ENCODE results near the gene ATXN7L3. TPM values are rescaled to one million over a fixed set of nuclear protein-coding genes. Genes with fewer than 3 reads are reported as not detected.

ATXN7L3 gene
- total RNA-seq, 4 donors from 2014 or later = 40.9 to 60.4 (median 52.7) TPM

DNA sequence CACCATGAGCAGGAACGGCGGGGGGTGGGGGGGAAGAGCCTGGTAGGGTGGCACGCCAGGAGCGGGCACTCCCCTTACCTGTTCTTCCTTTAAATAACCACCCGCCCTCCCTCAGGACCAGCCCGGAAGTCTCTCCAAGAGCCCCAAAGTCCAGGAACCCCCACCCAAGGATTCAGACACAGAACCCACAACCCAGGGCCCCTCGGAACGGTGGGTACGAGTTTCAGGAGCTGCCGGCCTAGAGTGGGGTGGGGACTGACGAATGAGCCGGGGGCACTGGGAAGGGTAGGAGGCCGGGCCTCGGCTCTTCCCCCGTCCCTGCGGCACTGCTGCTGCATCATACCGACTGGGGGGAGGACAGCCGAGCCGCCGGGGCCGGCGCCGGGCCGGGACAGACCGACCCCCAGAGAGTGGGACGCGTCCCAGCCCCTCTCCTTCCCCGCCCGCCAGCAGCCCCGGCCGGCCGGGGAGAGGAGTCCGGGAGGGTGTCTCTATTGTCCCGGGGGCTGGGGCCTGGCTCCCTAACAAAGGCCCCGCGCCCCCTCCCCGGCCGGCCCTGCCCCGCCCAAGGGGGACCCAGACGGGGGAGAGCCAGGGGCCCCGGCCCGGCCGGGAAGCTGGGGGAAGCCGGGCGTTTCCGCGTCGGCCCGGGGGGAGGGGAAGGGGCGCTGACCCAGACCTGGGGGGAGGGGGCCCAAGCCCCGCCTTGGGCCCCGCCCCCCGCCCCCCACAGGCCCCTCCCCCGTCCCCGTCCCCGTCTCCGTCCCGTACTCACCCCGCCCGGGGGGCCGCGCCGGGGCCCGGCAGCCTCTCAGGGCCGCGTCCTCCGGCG, 747 bp downstream of the ATXN7L3 start:
- 0 to 2% methylated on average over 2 to 20 of the region's 68 CpGs for WGBS, 2 donors
- no peaks in the 10 kb centered on the region for H3K27me3 ChIP-seq
- H3K36me3 ChIP-seq = peaks cover 5 to 36% (median 14%) of the 10 kb centered on the region in 3 donors
- H3K4me1 ChIP-seq = peaks cover 0 to 51% (median 13%) of the 10 kb centered on the region in 4 donors
- H3K4me3 ChIP-seq = peak overlapping the region; percentile 68 to 96 (median 83)
- TF ChIP-seq, protein P1, sequence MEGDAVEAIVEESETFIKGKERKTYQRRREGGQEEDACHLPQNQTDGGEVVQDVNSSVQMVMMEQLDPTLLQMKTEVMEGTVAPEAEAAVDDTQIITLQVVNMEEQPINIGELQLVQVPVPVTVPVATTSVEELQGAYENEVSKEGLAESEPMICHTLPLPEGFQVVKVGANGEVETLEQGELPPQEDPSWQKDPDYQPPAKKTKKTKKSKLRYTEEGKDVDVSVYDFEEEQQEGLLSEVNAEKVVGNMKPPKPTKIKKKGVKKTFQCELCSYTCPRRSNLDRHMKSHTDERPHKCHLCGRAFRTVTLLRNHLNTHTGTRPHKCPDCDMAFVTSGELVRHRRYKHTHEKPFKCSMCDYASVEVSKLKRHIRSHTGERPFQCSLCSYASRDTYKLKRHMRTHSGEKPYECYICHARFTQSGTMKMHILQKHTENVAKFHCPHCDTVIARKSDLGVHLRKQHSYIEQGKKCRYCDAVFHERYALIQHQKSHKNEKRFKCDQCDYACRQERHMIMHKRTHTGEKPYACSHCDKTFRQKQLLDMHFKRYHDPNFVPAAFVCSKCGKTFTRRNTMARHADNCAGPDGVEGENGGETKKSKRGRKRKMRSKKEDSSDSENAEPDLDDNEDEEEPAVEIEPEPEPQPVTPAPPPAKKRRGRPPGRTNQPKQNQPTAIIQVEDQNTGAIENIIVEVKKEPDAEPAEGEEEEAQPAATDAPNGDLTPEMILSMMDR (IDR thresholded peaks at IDR 0.05) = no peak
- TF ChIP-seq POLR2A (IDR thresholded peaks at IDR 0.05) (no peak), EP300 (IDR thresholded peaks at IDR 0.05) (no peak)
- no peak for DNase-seq (ENCODE audit: low spot score in 2 of 2)
- H3K27ac ChIP-seq = peak overlapping the region; percentile 95 to 99 (median 98)
- no peaks in the 10 kb centered on the region for H3K9me3 ChIP-seq

DNA sequence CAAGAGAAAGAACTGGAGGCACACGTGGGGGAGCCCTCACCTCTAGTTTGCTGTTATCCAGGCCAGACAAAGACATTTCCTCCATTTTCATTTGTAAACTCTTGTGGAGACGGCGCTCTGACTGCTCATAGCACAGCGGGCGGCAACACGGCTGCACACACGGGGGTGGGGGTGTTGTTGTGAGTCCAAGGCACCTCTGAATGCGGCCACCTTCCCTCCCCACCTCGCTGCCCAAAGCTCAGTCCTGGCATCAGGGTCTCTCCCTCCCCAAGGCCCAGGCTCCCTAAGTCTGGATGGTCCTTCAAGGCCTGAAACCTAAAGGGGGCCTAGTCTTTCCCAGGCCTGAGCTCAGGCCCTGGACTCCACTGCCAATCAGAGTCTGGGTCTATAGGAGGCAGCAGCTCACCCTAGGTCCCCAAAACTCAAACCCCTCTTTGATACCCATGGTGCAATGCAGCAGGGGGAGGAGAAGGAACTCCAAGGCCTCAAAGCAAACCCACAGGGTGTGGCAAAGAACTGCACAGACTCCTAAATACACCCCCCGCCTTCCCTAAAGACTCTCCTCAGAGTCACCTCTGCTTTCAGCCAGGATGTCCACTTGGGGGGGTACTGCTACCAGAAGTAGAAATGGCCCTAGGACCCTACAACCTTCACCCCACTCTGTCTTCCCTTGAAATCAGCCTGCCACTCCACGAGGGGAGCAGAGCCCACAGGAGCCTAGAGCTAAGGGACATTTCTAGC, 1.5 kb downstream of the ATXN7L3 start:
- H3K4me1 ChIP-seq = peaks cover 0 to 48% (median 11%) of the 10 kb centered on the region in 4 donors
- peak overlapping the region; percentile 95 to 99 (median 98) for H3K27ac ChIP-seq
- 54 to 57% methylated on average over 11 of the region's 11 CpGs for WGBS, 2 donors
- H3K27me3 ChIP-seq = no peaks in the 10 kb centered on the region
- H3K4me3 ChIP-seq = peak overlapping the region; percentile 68 to 96 (median 83)
- peak in 1 of 2 donors; percentile 44 for TF ChIP-seq EP300 (IDR thresholded peaks at IDR 0.05)
- TF ChIP-seq POLR2A (IDR thresholded peaks at IDR 0.05) = peak in 1 of 2 donors; percentile 38
- TF ChIP-seq, protein P1 (IDR thresholded peaks at IDR 0.05) = peak in 1 of 5 experiments; percentile 16
- H3K36me3 ChIP-seq = peaks cover 7 to 44% (median 20%) of the 10 kb centered on the region in 3 donors
- peak in 1 of 2 donors; percentile 51 for DNase-seq (ENCODE audit: low spot score in 2 of 2)
- no peaks in the 10 kb centered on the region for H3K9me3 ChIP-seq

DNA sequence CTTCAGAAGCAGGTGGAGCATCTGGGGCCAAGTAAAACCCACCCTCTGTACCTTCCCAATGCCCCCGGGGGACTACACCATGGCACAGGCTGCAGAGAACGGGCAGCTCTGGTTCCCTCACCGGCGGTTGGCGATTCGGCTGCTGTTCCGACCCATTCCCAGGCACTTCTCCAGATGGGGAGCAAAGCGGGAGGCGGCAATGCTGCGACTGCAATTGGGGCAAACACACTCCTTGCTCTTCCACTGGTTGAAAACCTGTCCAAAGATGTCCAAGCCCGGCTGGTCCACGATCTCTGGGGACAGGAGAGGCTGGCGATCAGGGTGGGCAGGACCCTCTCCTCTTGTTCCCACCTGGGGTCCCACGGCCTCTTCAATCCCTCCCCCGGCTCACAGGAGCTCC, 2.6 kb downstream of the ATXN7L3 start:
- TF ChIP-seq, protein P1 (IDR thresholded peaks at IDR 0.05) = no peak
- TF ChIP-seq EP300 (IDR thresholded peaks at IDR 0.05) = no peak
- Histone ChIP-seq H3K4me1 (peaks cover 0 to 46% (median 9%) of the 10 kb centered on the region in 4 donors), H3K36me3 (peaks cover 7 to 52% (median 22%) of the 10 kb centered on the region in 3 donors), H3K27me3 (no peaks in the 10 kb centered on the region), H3K9me3 (no peaks in the 10 kb centered on the region), H3K4me3 (no peak overlapping the region), H3K27ac (peak overlapping the region in 3 of 4 donors; percentile 98 to 99 (median 99))
- 89 to 91% methylated on average over 15 of the region's 15 CpGs for WGBS, 2 donors
- no peak for DNase-seq (ENCODE audit: low spot score in 2 of 2)

DNA sequence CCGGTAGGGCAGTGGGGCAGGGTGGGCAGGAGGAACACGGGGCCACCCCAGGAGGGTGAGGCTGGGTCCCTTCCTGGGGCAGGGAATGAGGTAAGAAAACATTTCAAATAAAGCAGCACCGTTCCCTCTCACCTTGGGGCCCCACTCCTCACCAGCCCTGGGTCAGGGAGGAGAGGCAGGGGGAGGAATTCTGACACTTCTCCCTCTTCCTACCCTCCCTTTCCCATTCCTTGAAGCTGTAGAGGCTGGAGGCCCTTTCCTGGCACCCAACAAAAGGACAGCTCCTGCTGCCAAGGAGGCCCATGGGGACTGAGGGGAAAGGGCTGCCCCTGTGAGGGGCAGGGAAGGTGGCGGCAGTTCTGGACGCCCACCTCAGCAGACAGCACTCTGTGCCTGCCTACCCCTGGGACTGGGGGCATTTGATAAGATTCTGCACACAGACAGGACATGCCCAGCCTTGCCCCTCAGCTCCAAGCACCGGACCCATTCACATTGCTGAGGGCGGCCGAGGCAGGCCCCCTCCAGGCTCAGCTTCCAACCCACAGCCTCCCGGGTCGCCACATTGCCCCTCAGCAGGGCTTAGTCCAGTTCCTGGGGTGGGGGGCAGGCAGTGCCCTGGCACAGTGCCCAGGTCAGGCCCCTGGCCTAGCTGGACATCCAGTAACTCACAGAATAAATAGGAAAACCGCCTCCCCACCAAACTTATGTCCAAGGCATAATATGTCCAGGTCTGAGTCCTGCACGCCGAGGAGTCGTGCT, 6.2 kb downstream of the ATXN7L3 start:
- Histone ChIP-seq H3K36me3 (peaks cover 7 to 88% (median 22%) of the 10 kb centered on the region in 3 donors), H3K27ac (no peak overlapping the region), H3K27me3 (no peaks in the 10 kb centered on the region), H3K4me3 (no peak overlapping the region), H3K4me1 (peaks cover 0 to 40% (median 8%) of the 10 kb centered on the region in 4 donors), H3K9me3 (no peaks in the 10 kb centered on the region)
- TF ChIP-seq POLR2A (IDR thresholded peaks at IDR 0.05) = no peak
- TF ChIP-seq, protein P1 (IDR thresholded peaks at IDR 0.05) = no peak
- no peak for TF ChIP-seq EP300 (IDR thresholded peaks at IDR 0.05)
- WGBS, 2 donors = 76 to 81% methylated on average over 11 to 14 of the region's 14 CpGs
- no peak for DNase-seq (ENCODE audit: low spot score in 2 of 2)

Data from tibial nerve (tissue), 4 donors.